A673 (cell line): ENCODE results near the gene TMEM61.

Experiments used
- EZH2 ChIP-seq: fragments of 200-600 bp; sonication (generic); IDR thresholded peaks from 2 replicates; pipeline ENCODE4 v1.6.1; 2017; ENCODE audit warnings: borderline replicate concordance, low read depth, mild to moderate bottlenecking, mixed read lengths, antibody characterized with exemption, low read length; ENCODE audit not compliant: poor library complexity, severe bottlenecking
- TF ChIP-seq, protein P1 (sequence below): fragments of 300-800, 200-600 bp; sonication (generic); conservative IDR thresholded peaks from 2 replicates; pipeline ENCODE4 v1.5.1; 2017; ENCODE audit warnings: low read depth, mild to moderate bottlenecking, antibody characterized with exemption, low read length, moderate library complexity, mixed read lengths

DNA sequence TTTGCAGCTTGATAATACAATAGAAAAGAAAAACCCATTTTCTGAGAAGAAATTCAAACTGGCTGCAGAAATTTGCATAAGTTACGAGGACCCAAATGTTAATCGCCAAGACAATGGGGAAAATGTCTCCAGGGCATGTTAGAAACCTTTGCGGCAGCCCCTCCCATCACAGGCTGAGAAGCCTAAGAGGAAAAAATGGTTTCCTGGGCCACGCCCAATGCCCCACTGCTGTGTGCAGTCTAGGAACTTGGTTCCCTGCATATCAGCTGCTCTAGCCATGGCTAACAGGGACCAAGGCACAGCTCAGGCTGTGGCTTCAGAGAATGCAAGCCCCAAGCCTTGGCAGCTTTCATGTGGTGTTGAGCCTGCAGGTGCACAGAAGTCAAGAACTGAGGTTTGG, 37.5 kb upstream of the TMEM61 start:
- TF ChIP-seq, protein P1, sequence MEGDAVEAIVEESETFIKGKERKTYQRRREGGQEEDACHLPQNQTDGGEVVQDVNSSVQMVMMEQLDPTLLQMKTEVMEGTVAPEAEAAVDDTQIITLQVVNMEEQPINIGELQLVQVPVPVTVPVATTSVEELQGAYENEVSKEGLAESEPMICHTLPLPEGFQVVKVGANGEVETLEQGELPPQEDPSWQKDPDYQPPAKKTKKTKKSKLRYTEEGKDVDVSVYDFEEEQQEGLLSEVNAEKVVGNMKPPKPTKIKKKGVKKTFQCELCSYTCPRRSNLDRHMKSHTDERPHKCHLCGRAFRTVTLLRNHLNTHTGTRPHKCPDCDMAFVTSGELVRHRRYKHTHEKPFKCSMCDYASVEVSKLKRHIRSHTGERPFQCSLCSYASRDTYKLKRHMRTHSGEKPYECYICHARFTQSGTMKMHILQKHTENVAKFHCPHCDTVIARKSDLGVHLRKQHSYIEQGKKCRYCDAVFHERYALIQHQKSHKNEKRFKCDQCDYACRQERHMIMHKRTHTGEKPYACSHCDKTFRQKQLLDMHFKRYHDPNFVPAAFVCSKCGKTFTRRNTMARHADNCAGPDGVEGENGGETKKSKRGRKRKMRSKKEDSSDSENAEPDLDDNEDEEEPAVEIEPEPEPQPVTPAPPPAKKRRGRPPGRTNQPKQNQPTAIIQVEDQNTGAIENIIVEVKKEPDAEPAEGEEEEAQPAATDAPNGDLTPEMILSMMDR = no peak
- TF ChIP-seq EZH2 = no peak
